ENCODE data around the gene GALNT16.

- TF ChIP-seq POLR2AphosphoS5 (IDR thresholded peaks at IDR 0.05; ENCODE audit: low read depth, low read length) (no peak), POLR2A (IDR thresholded peaks at IDR 0.05; ENCODE audit: low read depth, low read length) (no peak), TAF1 (IDR thresholded peaks at IDR 0.05; ENCODE audit: low read depth, low read length) (no peak)
Measured at GRCh38 chr14:69315301-69315700, 55.3 kb downstream of the GALNT16 start.
